ENCODE data around the gene STPG4.

The STPG4 gene

DNA sequence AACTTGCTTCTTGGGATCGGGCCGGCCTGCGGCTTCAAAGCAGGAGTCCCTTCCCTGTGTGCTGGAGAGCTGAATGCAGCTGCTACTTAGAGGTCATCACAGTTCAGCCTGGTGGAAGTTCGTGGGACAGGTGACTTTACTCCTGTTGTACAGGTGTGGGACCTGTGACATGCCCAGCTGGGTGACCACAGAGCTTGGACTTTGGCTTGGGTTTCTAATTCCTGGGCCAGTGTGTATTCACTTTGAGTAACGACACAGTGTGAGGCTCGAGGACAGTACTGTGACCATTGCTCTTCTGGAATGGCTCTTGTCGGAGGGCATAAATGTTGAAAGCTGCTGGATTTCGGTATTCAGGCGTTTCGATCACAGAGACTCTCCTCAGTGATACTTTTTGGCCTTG lies 114.5 kb downstream of the STPG4 start:
- Histone ChIP-seq H3K27ac (ENCODE audit: low read depth in 2 of 2, low read length in 2 of 2) (peak overlapping the region; percentile 55 to 63), H3K9ac (ENCODE audit: low read depth in 1 of 2, low read length in 2 of 2) (no peak overlapping the region), H3K4me3 (ENCODE audit: low read length in 2 of 2) (no peak overlapping the region), H3K9me3 (ENCODE audit: control insufficient read depth in 2 of 2, low read length in 2 of 2) (no peaks in the 10 kb centered on the region), H3K4me1 (ENCODE audit: control insufficient read depth in 2 of 2, insufficient read depth in 2 of 2, low read length in 2 of 2) (peaks cover 18 to 25% of the 10 kb centered on the region in 2 donors), H3K27me3 (ENCODE audit: control insufficient read depth in 2 of 2, insufficient read depth in 2 of 2, low read length in 2 of 2) (no peaks in the 10 kb centered on the region), H3K36me3 (ENCODE audit: control insufficient read depth in 2 of 2, insufficient read depth in 2 of 2, low read length in 2 of 2) (peaks cover 1 to 21% of the 10 kb centered on the region in 2 donors)

DNA sequence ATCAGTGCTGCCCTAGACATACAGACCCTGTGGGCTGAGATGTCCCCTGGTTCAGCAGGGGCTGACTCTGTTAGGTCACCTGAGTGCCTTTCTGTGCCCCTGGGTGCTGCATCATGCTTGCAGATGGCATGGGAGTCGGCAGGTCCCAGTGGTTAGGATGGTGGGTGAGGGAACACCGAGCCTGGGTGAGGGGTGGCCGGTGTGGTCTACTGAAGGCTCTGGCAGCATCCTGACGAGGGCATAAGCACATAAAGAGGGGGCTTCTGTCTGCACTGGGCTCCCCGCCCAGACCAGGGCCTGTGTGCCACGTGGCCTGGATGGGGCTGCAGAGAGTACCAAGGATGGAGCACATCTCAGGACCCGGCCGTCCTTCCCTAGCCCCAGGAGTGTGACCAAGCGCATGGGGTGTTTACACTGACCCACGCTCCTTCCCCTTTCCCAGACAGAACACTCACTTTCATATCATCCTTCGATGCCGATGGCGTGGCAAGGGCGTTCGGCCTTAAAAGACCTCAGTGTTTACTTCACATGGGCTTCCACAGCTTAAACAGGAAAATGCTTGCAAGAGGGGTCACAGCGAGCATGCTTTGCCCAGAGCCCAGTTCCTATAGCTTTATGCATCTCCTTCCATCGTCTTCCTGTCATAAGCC lies 115.1 kb downstream of the STPG4 start:
- Histone ChIP-seq H3K9ac (ENCODE audit: low read depth in 1 of 2, low read length in 2 of 2) (no peak overlapping the region), H3K27ac (ENCODE audit: low read depth in 2 of 2, low read length in 2 of 2) (peak overlapping the region; percentile 55 to 63), H3K4me1 (ENCODE audit: control insufficient read depth in 2 of 2, insufficient read depth in 2 of 2, low read length in 2 of 2) (peaks cover 18 to 25% of the 10 kb centered on the region in 2 donors), H3K9me3 (ENCODE audit: control insufficient read depth in 2 of 2, low read length in 2 of 2) (no peaks in the 10 kb centered on the region), H3K27me3 (ENCODE audit: control insufficient read depth in 2 of 2, insufficient read depth in 2 of 2, low read length in 2 of 2) (no peaks in the 10 kb centered on the region), H3K4me3 (ENCODE audit: low read length in 2 of 2) (no peak overlapping the region), H3K36me3 (ENCODE audit: control insufficient read depth in 2 of 2, insufficient read depth in 2 of 2, low read length in 2 of 2) (peaks cover 0 to 21% of the 10 kb centered on the region in 2 donors)

DNA sequence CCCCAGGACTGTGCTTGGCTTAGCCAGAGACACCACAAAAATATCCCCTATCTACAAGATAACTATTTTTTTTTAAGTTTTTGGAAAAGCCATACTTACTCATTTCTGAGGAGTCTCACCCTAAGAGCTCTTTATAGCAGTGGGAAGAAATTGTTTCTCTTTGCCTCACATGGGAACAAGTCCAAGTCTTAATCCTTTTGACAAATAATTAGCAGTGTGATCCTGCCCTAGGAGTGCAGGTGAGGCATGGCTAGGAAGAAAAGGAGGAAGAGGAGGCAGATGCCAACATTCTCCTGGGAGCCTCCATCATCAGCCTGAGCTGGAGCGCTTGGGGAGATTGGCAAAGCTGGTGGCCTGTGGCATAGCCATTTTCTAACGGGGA lies 115.6 kb downstream of the STPG4 start:
- H3K36me3 ChIP-seq (ENCODE audit: control insufficient read depth in 2 of 2, insufficient read depth in 2 of 2, low read length in 2 of 2) = peaks cover 0 to 23% of the 10 kb centered on the region in 2 donors
- H3K4me1 ChIP-seq (ENCODE audit: control insufficient read depth in 2 of 2, insufficient read depth in 2 of 2, low read length in 2 of 2) = peaks cover 23 to 30% of the 10 kb centered on the region in 2 donors
- no peaks in the 10 kb centered on the region for H3K9me3 ChIP-seq (ENCODE audit: control insufficient read depth in 2 of 2, low read length in 2 of 2)
- H3K27me3 ChIP-seq (ENCODE audit: control insufficient read depth in 2 of 2, insufficient read depth in 2 of 2, low read length in 2 of 2) = no peaks in the 10 kb centered on the region
- H3K27ac ChIP-seq (ENCODE audit: low read depth in 2 of 2, low read length in 2 of 2) = peak overlapping the region; percentile 55 to 63
- H3K9ac ChIP-seq (ENCODE audit: low read depth in 1 of 2, low read length in 2 of 2) = no peak overlapping the region
- no peak overlapping the region for H3K4me3 ChIP-seq (ENCODE audit: low read length in 2 of 2)

DNA sequence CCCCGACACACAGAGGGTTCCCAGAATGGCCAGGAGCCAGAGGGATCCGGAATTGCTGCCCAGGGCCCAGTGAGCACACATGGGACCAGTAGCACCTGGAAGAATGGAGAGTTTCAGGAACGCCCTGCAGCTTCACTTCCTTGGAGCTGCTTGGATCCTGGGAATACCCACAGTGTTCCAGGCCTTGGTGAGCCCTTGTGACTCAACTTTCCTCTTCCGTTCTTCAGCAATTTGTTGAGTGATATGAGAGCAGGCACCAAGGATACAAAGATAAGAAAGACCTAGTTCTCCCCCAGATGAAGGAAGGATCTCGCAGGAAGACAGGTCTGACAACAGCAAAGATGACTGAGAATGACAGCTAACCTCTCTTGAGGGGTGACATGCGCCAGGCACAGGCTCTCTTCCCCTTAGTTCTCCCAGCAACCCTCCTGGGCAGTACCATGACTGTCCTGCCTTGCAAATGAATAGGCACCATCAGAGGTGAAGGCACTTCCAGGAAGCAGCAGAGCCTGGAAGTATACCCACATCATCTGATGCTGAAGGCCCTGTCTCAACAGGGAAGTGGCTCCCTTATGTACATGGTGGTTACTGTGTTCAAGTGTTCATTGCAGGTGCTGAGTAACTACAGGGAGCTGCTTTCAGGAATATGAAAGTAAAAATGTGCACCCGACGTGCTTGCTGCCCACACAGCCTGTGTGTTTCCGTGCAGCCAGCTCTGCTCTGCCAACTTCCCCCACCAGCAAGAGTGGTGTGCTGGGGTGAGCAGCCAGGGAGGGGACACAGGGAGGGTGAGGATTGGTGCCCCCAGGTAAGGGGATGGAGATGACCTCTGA lies 116.2 kb downstream of the STPG4 start:
- H3K27ac ChIP-seq (ENCODE audit: low read depth in 2 of 2, low read length in 2 of 2) = peak overlapping the region in 1 of 2 donors; percentile 63
- no peaks in the 10 kb centered on the region for H3K9me3 ChIP-seq (ENCODE audit: control insufficient read depth in 2 of 2, low read length in 2 of 2)
- H3K27me3 ChIP-seq (ENCODE audit: control insufficient read depth in 2 of 2, insufficient read depth in 2 of 2, low read length in 2 of 2) = no peaks in the 10 kb centered on the region
- no peak overlapping the region for H3K9ac ChIP-seq (ENCODE audit: low read depth in 1 of 2, low read length in 2 of 2)
- H3K4me3 ChIP-seq (ENCODE audit: low read length in 2 of 2) = no peak overlapping the region
- H3K36me3 ChIP-seq (ENCODE audit: control insufficient read depth in 2 of 2, insufficient read depth in 2 of 2, low read length in 2 of 2) = peaks cover 0 to 23% of the 10 kb centered on the region in 2 donors
- H3K4me1 ChIP-seq (ENCODE audit: control insufficient read depth in 2 of 2, insufficient read depth in 2 of 2, low read length in 2 of 2) = peaks cover 29 to 36% of the 10 kb centered on the region in 2 donors

DNA sequence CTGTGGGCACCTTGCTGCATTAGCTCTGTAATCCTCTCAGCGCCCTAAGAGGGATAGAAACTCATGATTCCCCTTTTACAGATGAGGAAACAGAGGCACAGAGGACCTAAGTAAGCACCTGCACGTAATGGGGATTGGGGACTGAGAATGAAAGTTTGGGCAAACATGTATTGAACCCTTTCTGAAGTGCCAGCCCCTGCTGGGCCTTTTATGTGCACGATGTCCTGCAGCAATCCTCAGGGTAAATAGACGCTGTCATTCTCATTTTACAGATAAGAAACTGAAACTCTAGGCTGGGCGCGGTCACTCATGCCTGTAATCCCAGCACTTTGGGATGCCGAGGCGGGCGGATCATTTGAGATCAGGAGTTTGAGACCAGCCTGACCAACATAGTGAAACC lies 117.4 kb downstream of the STPG4 start:
- Histone ChIP-seq H3K9me3 (ENCODE audit: control insufficient read depth in 2 of 2, low read length in 2 of 2) (no peaks in the 10 kb centered on the region), H3K4me3 (ENCODE audit: low read length in 2 of 2) (no peak overlapping the region), H3K36me3 (ENCODE audit: control insufficient read depth in 2 of 2, insufficient read depth in 2 of 2, low read length in 2 of 2) (peaks cover 0 to 28% of the 10 kb centered on the region in 2 donors), H3K27ac (ENCODE audit: low read depth in 2 of 2, low read length in 2 of 2) (no peak overlapping the region), H3K9ac (ENCODE audit: low read depth in 1 of 2, low read length in 2 of 2) (no peak overlapping the region), H3K27me3 (ENCODE audit: control insufficient read depth in 2 of 2, insufficient read depth in 2 of 2, low read length in 2 of 2) (no peaks in the 10 kb centered on the region), H3K4me1 (ENCODE audit: control insufficient read depth in 2 of 2, insufficient read depth in 2 of 2, low read length in 2 of 2) (peaks cover 31 to 39% of the 10 kb centered on the region in 2 donors)
